ENCODE results near the gene INTS4.
"Not testable (repeated sequence)": the region's sequence is repeated elsewhere in the genome, so short reads cannot be mapped to it uniquely, and the experiment has no call there.

INTS4 gene

GRCh38 chr11:77886401-77886800, 108.1 kb downstream of the INTS4 start:
- in situ Hi-C loops (cut with HindIII; ENCODE audit: low pct_unique_long_range_greater_than_20kb, low sequenced_read_pairs): no loop called here
- DNase-seq (ENCODE audit: low read depth in 1 of 2, low spot score in 1 of 2): no peak
- no peak for TF ChIP-seq JUND (IDR thresholded peaks at IDR 0.05; ENCODE audit: low read depth)

GRCh38 chr11:77884829-77885190, 109.7 kb downstream of the INTS4 start:
- in situ Hi-C loops (cut with HindIII; ENCODE audit: low pct_unique_long_range_greater_than_20kb, low sequenced_read_pairs): no loop called here
- no peak for DNase-seq (ENCODE audit: low read depth in 1 of 2, low spot score in 1 of 2)
- TF ChIP-seq JUND (IDR thresholded peaks at IDR 0.05; ENCODE audit: low read depth): no peak

- in situ Hi-C loops (cut with HindIII; ENCODE audit: low pct_unique_long_range_greater_than_20kb, low sequenced_read_pairs): no loop called here
- DNase-seq (ENCODE audit: low read depth in 1 of 2, low spot score in 1 of 2): no peak
- no peak for TF ChIP-seq JUND (IDR thresholded peaks at IDR 0.05; ENCODE audit: low read depth)
Observed at GRCh38 chr11:77884186-77884828, 110.2 kb downstream of the INTS4 start.

DNA sequence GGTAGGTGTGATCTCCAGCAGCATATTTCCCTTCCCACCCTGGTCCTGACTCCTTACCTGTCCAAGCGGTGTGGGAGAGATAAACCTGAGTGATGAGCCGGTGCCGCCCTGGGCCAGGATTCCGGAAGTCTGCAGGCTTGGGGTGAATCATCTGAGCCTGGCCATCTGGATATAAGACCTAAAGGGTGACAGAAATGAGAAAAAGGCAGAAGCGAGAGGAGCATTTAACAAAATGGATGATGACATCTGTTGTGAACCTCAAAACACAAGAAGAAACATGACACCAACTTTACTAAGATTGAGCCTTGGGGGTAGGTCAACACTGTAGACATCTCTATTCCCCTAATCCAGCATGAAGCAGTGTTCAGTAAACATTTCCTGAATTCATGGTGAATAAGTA, 110.7 kb downstream of the INTS4 start:
- no peak for TF ChIP-seq JUND (IDR thresholded peaks at IDR 0.05; ENCODE audit: low read depth)
- in situ Hi-C loops (cut with HindIII; ENCODE audit: low pct_unique_long_range_greater_than_20kb, low sequenced_read_pairs): no loop called here
- no peak for DNase-seq (ENCODE audit: low read depth in 1 of 2, low spot score in 1 of 2)

DNA sequence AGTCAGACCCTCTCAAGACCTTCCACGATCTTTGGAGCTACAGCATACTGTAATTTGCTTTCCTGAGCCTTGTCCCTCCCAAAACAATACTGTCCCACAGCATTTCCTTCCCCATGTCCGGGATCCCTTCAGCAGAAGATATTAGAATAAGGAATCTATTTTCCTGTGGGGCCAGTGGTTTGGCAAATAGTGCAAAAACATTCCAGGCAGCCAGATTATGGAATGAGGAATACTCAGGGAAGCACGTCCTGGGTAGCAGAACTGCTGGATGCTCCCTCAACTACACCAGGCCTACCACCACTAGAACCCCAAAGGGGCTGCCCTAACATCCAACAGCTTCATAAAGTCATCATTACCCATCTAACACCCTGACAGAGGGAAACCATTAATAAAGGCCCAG, 112.1 kb downstream of the INTS4 start:
- DNase-seq (ENCODE audit: low read depth in 1 of 2, low spot score in 1 of 2): no peak
- in situ Hi-C loops (cut with HindIII; ENCODE audit: low pct_unique_long_range_greater_than_20kb, low sequenced_read_pairs): no loop called here

DNA sequence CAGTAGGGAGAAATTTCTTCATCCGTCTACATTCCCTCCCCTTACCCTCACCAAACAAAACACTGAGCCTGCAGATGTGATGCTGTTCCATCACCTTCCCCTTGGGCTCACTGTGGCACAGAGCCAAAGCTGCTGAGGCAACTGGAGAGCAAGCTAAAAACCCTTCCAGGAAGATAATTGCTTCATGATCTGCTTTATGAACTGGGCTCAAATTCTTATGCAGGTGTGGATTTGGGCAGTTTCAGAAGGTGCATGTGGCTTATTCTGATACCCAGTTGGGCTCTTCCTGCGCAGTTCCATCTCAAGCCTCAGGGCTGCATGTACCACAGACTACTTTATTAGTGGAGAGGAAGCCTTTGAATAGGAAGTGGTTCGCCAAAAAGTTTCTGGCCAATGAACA, 115.2 kb downstream of the INTS4 start:
- in situ Hi-C loops (cut with HindIII; ENCODE audit: low pct_unique_long_range_greater_than_20kb, low sequenced_read_pairs): no loop called here
- no peak for TF ChIP-seq JUND (IDR thresholded peaks at IDR 0.05; ENCODE audit: low read depth)
- DNase-seq (ENCODE audit: low read depth in 1 of 2, low spot score in 1 of 2): peak in 1 of 2 experiments; percentile 17

More for the DNA sequence above, 112.1 kb downstream of the INTS4 start:
- no peak for TF ChIP-seq JUND (IDR thresholded peaks at IDR 0.05; ENCODE audit: low read depth)

- DNase-seq (ENCODE audit: low read depth in 1 of 2, low spot score in 1 of 2); in situ Hi-C loops (cut with HindIII; ENCODE audit: low pct_unique_long_range_greater_than_20kb, low sequenced_read_pairs): not testable (repeated sequence)
Observed at GRCh38 chr11:77878247-77878646, 116.2 kb downstream of the INTS4 start.

DNA sequence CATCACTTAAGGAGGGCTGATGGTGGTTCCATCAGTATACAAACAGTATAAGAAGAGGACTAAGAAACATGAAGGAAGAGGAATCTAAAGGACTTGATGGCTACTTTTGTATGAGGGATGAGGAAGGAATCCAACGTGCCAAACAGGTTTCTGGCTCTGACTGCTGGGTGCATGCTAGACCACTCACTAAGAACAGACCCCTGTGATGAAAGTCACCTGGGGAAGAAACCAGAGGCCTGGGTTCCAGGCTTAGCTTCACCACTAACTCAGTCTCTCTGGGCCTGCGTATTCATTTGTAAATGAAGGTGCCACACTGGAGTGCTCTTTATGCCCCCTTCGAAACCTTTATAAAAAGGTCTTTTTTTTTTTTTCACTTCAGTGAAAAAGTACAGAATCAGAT, 118.4 kb downstream of the INTS4 start:
- TF ChIP-seq JUND (IDR thresholded peaks at IDR 0.05; ENCODE audit: low read depth): no peak
- DNase-seq (ENCODE audit: low read depth in 1 of 2, low spot score in 1 of 2): no peak
- in situ Hi-C loops (cut with HindIII; ENCODE audit: low pct_unique_long_range_greater_than_20kb, low sequenced_read_pairs): no loop called here

- in situ Hi-C loops (cut with HindIII; ENCODE audit: low pct_unique_long_range_greater_than_20kb, low sequenced_read_pairs): no loop called here
- DNase-seq (ENCODE audit: low read depth in 1 of 2, low spot score in 1 of 2): no peak
- no peak for TF ChIP-seq JUND (IDR thresholded peaks at IDR 0.05; ENCODE audit: low read depth)
Observed at GRCh38 chr11:77874206-77874605, 120.3 kb downstream of the INTS4 start.

- no peak for TF ChIP-seq JUND (IDR thresholded peaks at IDR 0.05; ENCODE audit: low read depth)
- DNase-seq (ENCODE audit: low read depth in 1 of 2, low spot score in 1 of 2): no peak
- in situ Hi-C loops (cut with HindIII; ENCODE audit: low pct_unique_long_range_greater_than_20kb, low sequenced_read_pairs): no loop called here
Observed at GRCh38 chr11:77873345-77873744, 121.1 kb downstream of the INTS4 start.

DNA sequence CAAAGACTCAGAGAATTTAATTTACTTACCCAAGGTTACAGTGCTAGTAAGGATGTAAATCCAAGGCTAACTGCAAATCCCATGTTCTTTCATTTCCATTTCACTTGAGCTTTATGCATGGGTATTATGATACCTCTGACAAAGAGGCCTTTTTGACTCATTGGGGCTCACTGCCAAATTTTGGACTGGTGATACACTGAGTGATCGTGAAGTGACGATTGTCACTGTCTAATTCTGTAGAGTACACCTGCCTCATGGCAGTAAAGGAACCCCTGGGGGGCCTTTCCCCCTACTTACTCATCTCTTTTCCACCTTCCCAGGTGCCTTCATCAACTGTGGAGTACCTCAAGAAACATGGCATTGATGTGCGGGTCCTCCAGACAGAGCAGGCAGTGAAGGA, 122.6 kb downstream of the INTS4 start:
- in situ Hi-C loops (cut with HindIII; ENCODE audit: low pct_unique_long_range_greater_than_20kb, low sequenced_read_pairs): no loop called here
- DNase-seq (ENCODE audit: low read depth in 1 of 2, low spot score in 1 of 2): no peak
- TF ChIP-seq JUND (IDR thresholded peaks at IDR 0.05; ENCODE audit: low read depth): no peak

DNA sequence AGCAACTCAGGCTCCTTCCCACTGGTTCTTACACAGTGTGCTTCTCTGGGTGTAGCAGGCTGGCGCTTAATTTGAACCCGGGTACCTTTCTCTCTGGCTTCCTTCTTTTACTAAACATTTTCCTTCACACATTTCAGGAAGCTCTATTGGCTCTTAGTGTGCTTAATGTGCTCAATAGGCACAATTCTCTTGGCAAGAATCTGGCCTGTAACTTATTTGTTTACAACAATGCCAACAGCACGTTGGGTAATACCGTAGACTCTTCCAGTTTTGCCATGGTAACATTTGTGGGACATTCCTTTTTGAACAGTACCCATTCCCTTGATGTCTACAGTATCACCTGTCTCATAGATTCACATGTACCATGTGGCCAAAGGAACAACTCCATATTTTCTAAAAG, 125.7 kb downstream of the INTS4 start:
- no peak for DNase-seq (ENCODE audit: low read depth in 1 of 2, low spot score in 1 of 2)
- in situ Hi-C loops (cut with HindIII; ENCODE audit: low pct_unique_long_range_greater_than_20kb, low sequenced_read_pairs): no loop called here
- no peak for TF ChIP-seq JUND (IDR thresholded peaks at IDR 0.05; ENCODE audit: low read depth)

GRCh38 chr11:77866336-77866735, 128.1 kb downstream of the INTS4 start:
- no peak for TF ChIP-seq JUND (IDR thresholded peaks at IDR 0.05; ENCODE audit: low read depth)
- DNase-seq (ENCODE audit: low read depth in 1 of 2, low spot score in 1 of 2): no peak
- in situ Hi-C loops (cut with HindIII; ENCODE audit: low pct_unique_long_range_greater_than_20kb, low sequenced_read_pairs): no loop called here

DNA sequence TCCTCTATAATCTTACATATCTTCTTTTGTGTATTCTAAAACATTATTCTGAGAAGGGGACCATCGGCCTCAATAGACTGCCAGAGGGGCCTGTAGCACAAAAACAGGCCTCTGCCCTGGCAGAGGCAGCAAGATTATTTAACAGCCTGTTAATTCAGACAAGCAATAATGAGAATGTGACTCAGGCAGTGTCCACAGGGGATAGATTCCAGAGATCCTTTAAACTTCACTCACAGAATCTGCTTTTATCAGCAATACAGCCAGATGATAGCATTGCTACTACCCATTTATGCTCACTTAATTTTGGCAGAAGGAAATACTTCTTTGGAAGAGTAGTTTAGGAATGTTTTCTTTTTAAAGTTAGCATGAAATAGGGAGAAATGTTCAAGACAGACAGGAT, 128.7 kb downstream of the INTS4 start:
- in situ Hi-C loops (cut with HindIII; ENCODE audit: low pct_unique_long_range_greater_than_20kb, low sequenced_read_pairs): no loop called here
- no peak for DNase-seq (ENCODE audit: low read depth in 1 of 2, low spot score in 1 of 2)
- no peak for TF ChIP-seq JUND (IDR thresholded peaks at IDR 0.05; ENCODE audit: low read depth)

DNA sequence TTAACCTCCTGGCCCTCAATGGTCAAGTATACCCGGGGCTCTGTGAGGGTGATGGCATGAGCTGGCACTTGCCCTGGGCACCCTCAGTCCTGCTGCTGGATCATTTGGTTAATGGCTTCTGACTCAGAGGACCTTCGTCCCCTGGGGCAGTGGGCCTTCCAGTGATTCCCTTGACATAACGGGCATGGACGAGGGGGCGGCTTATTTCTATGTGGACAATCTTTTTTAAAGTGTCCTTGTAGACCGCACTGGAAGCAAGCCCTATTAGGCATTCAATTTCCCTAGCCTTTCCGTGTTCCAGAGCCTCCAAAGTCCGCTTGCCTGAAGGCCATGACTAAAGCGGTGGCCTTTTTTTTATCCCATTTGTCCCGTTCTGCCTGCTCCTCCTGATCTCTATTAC, 133.0 kb downstream of the INTS4 start:
- in situ Hi-C loops (cut with HindIII; ENCODE audit: low pct_unique_long_range_greater_than_20kb, low sequenced_read_pairs); DNase-seq (ENCODE audit: low read depth in 1 of 2, low spot score in 1 of 2): not testable (repeated sequence)

GRCh38 chr11:77857906-77858457, 136.5 kb downstream of the INTS4 start:
- DNase-seq (ENCODE audit: low read depth in 1 of 2, low spot score in 1 of 2); in situ Hi-C loops (cut with HindIII; ENCODE audit: low pct_unique_long_range_greater_than_20kb, low sequenced_read_pairs): not testable (repeated sequence)
